CD4-positive, alpha-beta T cell (primary cell): ENCODE results near the gene AMZ1. TPM values are rescaled to one million over a fixed set of nuclear protein-coding genes. Genes with fewer than 3 reads are reported as not detected.
A peak's percentile ranks its signal among the peaks of the same experiment; 100 is the strongest.

Experiments used
- ATAC-seq: fragments of 200-7000 bp; cut with Tn5 transposase; one replicate; pipeline ENCODE4 v1.10.0; 2022; ENCODE audit warnings: mild to moderate bottlenecking; ENCODE audit not compliant: poor library complexity
- CTCF ChIA-PET: fragments of 350-600 bp; sonication (Branson Sonifier 250); formaldehyde crosslinking; loops from one replicate; lab custom pipeline; 2021; ENCODE audit warnings: antibody characterized with exemption, inconsistent platforms; lab: Charles Lee
- POLR2A ChIA-PET: fragments of 350-600 bp; sonication (Branson Sonifier 250); formaldehyde crosslinking; loops from one replicate; lab custom pipeline; 2021; ENCODE audit warnings: antibody characterized with exemption, inconsistent platforms; lab: Charles Lee
- DNase-seq, 14 experiments: peaks; one replicate each; pipeline ENCODE4 v3.0.0-alpha.2; 2013 to 2020; ENCODE audit warnings: mixed read lengths in 2 of 14
- H3K27ac ChIP-seq, 2 donors: one replicate each; pipeline versions ENCODE4 v1.5.1 to v1.7.0; 2013; ENCODE audit warnings: low read length in 2 of 2, low read depth in 1 of 2, mild to moderate bottlenecking in 1 of 2
- H3K27me3 ChIP-seq, 2 experiments: 1 replicate in 1 of 2; 2 replicates in 1 of 2; pipeline versions ENCODE4 v1.6.1 to v1.7.0; 2013; ENCODE audit warnings: low read length in 2 of 2, control low read depth in 1 of 2, mild to moderate bottlenecking in 1 of 2, moderate library complexity in 1 of 2; ENCODE audit not compliant: insufficient read depth in 2 of 2, control insufficient read depth in 1 of 2
- H3K36me3 ChIP-seq: one replicate; pipeline ENCODE4 v1.6.1; 2013; ENCODE audit warnings: low read length, control low read depth; ENCODE audit not compliant: insufficient read depth
- H3K4me1 ChIP-seq: one replicate; pipeline ENCODE4 v1.6.1; 2013; ENCODE audit warnings: low read length, control low read depth; ENCODE audit not compliant: insufficient read depth
- H3K4me3 ChIP-seq: one replicate; pipeline ENCODE4 v1.5.1; 2013; ENCODE audit warnings: mild to moderate bottlenecking, low read length, moderate library complexity
- H3K9me3 ChIP-seq, 2 experiments: 1 replicate in 1 of 2; 2 replicates in 1 of 2; pipeline versions ENCODE4 v1.6.1 to v1.7.0; 2013; ENCODE audit warnings: low read length in 2 of 2, mild to moderate bottlenecking in 2 of 2, control low read depth in 1 of 2, moderate library complexity in 1 of 2; ENCODE audit not compliant: control insufficient read depth in 1 of 2, insufficient read depth in 1 of 2
- H3K27ac Mint-ChIP-seq: one replicate; pipeline ENCODE4 v1.8.0; 2020; ENCODE audit warnings: mixed read lengths
- H3K27me3 Mint-ChIP-seq: one replicate; pipeline ENCODE4 v1.8.0; 2021; ENCODE audit warnings: mixed read lengths
- H3K36me3 Mint-ChIP-seq: one replicate; pipeline ENCODE4 v1.8.0; 2021; ENCODE audit warnings: low read depth, mixed read lengths
- H3K4me1 Mint-ChIP-seq: one replicate; pipeline ENCODE4 v1.8.0; 2021; ENCODE audit warnings: low read depth, mixed read lengths
- H3K4me3 Mint-ChIP-seq: one replicate; pipeline ENCODE4 v1.8.0; 2020; ENCODE audit warnings: mild to moderate bottlenecking, mixed read lengths
- H3K9me3 Mint-ChIP-seq: one replicate; pipeline ENCODE4 v1.8.0; 2020; ENCODE audit warnings: mixed read lengths
- intact Hi-C, 2 experiments: fragments of 100-400 bp; cut with DNase I in 1 of 2; cut with micrococcal nuclease in 1 of 2; formaldehyde crosslinking; loops; one replicate each; pipeline versions ENCODE4 v1.15.1 to v1.9.0; 2023 to 2025; cut with DNase I, micrococcal nuclease
- total RNA-seq, 174 experiments: library from RNA in 2 of 174; stranded (reverse) in 2 of 174; gene quantifications; one replicate each; pipeline ENCODE4 v1.2.3 and lab custom pipeline; 2021 to 2026
- TF ChIP-seq, protein P1 (sequence below): fragments of 200-600 bp; IDR thresholded peaks from one replicate; pipeline ENCODE4 v1.8.0; 2022; ENCODE audit warnings: antibody characterized with exemption, mild to moderate bottlenecking

Gene AMZ1
- total RNA-seq, 2 experiments from 2014 or later, result 0.25 to 0.36 TPM

GRCh38 chr7:2719007-2719406 lies 31.0 kb downstream of the AMZ1 start:
- peaks cover 0 to 4% of the 10 kb centered on the region in 2 experiments for H3K9me3 ChIP-seq
- Mint-ChIP-seq H3K27me3 (no peaks in the 10 kb centered on the region), H3K36me3 (no peaks in the 10 kb centered on the region), H3K4me3 (no peak overlapping the region), H3K4me1 (peaks cover 59% of the 10 kb centered on the region), H3K27ac (peak overlapping the region; percentile 67), H3K9me3 (no peaks in the 10 kb centered on the region)
- no peaks in the 10 kb centered on the region for H3K36me3 ChIP-seq
- ChIA-PET POLR2A (interaction anchor here (1.2 to 2.3 kb wide), 2 partner anchors 9 to 20 kb away, joined by 6 to 12 read pairs; no protein-coding TSS in a partner anchor), CTCF (interaction anchor here (0.7 to 2.0 kb wide), 12 partner anchors 9 to 997 kb away, joined by 3 to 24 read pairs (median 3); no protein-coding TSS in a partner anchor)
- H3K27me3 ChIP-seq, result no peaks in the 10 kb centered on the region
- ATAC-seq (peak; percentile 34), DNase-seq (peak; percentile 36 to 79 (median 64))
- intact Hi-C loops, result loop anchor here in 1 of 2 experiments (10.0 kb wide), 1 partner anchor 154 kb away; no protein-coding TSS in a partner anchor
- TF ChIP-seq, protein P1, sequence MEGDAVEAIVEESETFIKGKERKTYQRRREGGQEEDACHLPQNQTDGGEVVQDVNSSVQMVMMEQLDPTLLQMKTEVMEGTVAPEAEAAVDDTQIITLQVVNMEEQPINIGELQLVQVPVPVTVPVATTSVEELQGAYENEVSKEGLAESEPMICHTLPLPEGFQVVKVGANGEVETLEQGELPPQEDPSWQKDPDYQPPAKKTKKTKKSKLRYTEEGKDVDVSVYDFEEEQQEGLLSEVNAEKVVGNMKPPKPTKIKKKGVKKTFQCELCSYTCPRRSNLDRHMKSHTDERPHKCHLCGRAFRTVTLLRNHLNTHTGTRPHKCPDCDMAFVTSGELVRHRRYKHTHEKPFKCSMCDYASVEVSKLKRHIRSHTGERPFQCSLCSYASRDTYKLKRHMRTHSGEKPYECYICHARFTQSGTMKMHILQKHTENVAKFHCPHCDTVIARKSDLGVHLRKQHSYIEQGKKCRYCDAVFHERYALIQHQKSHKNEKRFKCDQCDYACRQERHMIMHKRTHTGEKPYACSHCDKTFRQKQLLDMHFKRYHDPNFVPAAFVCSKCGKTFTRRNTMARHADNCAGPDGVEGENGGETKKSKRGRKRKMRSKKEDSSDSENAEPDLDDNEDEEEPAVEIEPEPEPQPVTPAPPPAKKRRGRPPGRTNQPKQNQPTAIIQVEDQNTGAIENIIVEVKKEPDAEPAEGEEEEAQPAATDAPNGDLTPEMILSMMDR, result peak; percentile 69
- peaks cover 63% of the 10 kb centered on the region for H3K4me1 ChIP-seq
- H3K4me3 ChIP-seq, result no peak overlapping the region
- H3K27ac ChIP-seq, result no peak overlapping the region

DNA sequence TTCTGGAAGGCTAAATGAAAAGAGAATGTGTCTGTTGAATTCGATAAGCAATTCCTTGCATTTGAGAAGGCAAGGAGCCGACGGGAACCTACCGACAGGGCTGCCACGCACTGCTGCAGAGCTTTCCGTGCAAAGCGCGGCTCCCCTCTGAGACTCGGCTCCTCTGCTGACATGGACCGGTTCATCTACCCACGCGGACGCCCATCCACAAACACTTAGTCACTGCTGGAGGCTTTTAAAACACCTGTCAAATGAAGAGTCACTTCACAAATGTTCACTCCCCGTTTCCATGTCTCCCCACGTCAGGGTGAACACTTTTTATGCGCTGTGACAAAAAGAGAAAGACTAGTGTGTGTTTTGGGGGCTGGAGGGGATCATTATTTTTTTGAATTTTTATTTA lies 32.0 kb downstream of the AMZ1 start:
- no peaks in the 10 kb centered on the region for H3K36me3 ChIP-seq
- Mint-ChIP-seq H3K4me1 (peaks cover 51% of the 10 kb centered on the region), H3K9me3 (no peaks in the 10 kb centered on the region), H3K27ac (no peak overlapping the region), H3K27me3 (no peaks in the 10 kb centered on the region), H3K4me3 (no peak overlapping the region), H3K36me3 (no peaks in the 10 kb centered on the region)
- no peak overlapping the region for H3K27ac ChIP-seq
- intact Hi-C loops, result no loop called here
- H3K4me3 ChIP-seq, result no peak overlapping the region
- H3K4me1 ChIP-seq, result peaks cover 56% of the 10 kb centered on the region
- ChIA-PET CTCF (interaction anchor here (1.3 to 2.0 kb wide), 2 partner anchors 9 to 10 kb away, joined by 5 to 24 read pairs; no protein-coding TSS in a partner anchor), POLR2A (interaction anchor here (1.4 kb wide), 1 partner anchor 9 kb away, joined by 5 read pairs; no protein-coding TSS in a partner anchor)
- no peak for ATAC-seq
- H3K27me3 ChIP-seq, result no peaks in the 10 kb centered on the region
- no peak for DNase-seq
- H3K9me3 ChIP-seq, result peaks cover 0 to 2% of the 10 kb centered on the region in 2 experiments
- TF ChIP-seq, protein P1, result no peak

DNA sequence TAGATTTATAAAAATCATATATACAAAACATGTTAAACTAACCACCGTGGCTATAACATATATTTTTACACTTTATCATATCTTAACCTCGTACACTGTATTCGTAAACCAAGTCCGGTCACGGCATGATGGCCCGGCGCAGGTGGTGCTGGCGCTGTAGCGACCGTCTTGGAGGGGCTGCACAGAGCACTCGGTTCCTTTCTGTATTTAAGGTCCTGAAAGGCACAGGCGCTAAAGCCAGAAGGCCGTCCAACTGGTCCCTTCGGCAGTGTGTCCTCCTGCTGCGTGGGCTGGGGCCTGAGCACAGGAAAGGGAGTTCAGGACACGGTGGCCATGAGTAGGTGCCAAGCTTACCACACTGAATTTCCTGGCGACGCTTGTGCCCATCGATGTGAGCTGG lies 33.8 kb downstream of the AMZ1 start:
- Histone ChIP-seq H3K36me3 (no peaks in the 10 kb centered on the region), H3K27ac (no peak overlapping the region), H3K27me3 (no peaks in the 10 kb centered on the region), H3K9me3 (no peaks in the 10 kb centered on the region), H3K4me1 (peaks cover 38% of the 10 kb centered on the region), H3K4me3 (no peak overlapping the region)
- no peaks in the 10 kb centered on the region for H3K36me3 Mint-ChIP-seq
- no peak overlapping the region for H3K4me3 Mint-ChIP-seq
- H3K27me3 Mint-ChIP-seq, result no peaks in the 10 kb centered on the region
- ATAC-seq (no peak), DNase-seq (no peak)
- H3K9me3 Mint-ChIP-seq, result no peaks in the 10 kb centered on the region
- peaks cover 32% of the 10 kb centered on the region for H3K4me1 Mint-ChIP-seq
- ChIA-PET POLR2A (no interaction called here), CTCF (no interaction called here)
- TF ChIP-seq, protein P1, result no peak
- intact Hi-C loops, result no loop called here
- no peak overlapping the region for H3K27ac Mint-ChIP-seq
